GM06990 (cell line): Measurements from ENCODE around the gene ADCY9.

Experiments used
- DNase-seq: peaks from one replicate; pipeline ENCODE4 v3.0.0-alpha.2; 2011; ENCODE audit not compliant: insufficient read length; ENCODE audit errors: extremely low read depth
- H3K27me3 ChIP-seq: replicated peaks from 2 replicates; pipeline ENCODE4 v1.6.0; 2011; ENCODE audit warnings: low read length; ENCODE audit not compliant: control insufficient read depth, insufficient read depth
- H3K36me3 ChIP-seq: 2 replicates; pipeline ENCODE4 v1.5.1; 2011; ENCODE audit warnings: low read length; ENCODE audit not compliant: control insufficient read depth, insufficient read depth
- H3K4me3 ChIP-seq: replicated peaks from 2 replicates; pipeline ENCODE4 v1.5.1; 2011; ENCODE audit warnings: low read depth, mild to moderate bottlenecking, control low read depth, low read length
- CTCF ChIP-seq: IDR thresholded peaks from 2 replicates; pipeline ENCODE4 v1.5.1; 2011; ENCODE audit warnings: low read length, control low read depth, mild to moderate bottlenecking, inconsistent platforms; ENCODE audit not compliant: insufficient read depth, poor library complexity, severe bottlenecking

The ADCY9 gene

GRCh38 chr16:4062212-4062802, 53.9 kb downstream of the ADCY9 start:
- Histone ChIP-seq H3K27me3 (no peaks in the 10 kb centered on the region; the same call in 1 of the 2 replicates), H3K36me3 (no peaks in the 10 kb centered on the region), H3K4me3 (no peak overlapping the region)
- no peak for TF ChIP-seq CTCF
- no peak for DNase-seq

- H3K27me3 ChIP-seq: no peaks in the 10 kb centered on the region
- no peak for DNase-seq
- no peak overlapping the region for H3K4me3 ChIP-seq
- no peaks in the 10 kb centered on the region for H3K36me3 ChIP-seq
- TF ChIP-seq CTCF: no peak
Observed at GRCh38 chr16:4060823-4061222, 55.4 kb downstream of the ADCY9 start.

GRCh38 chr16:4060009-4060408, 56.2 kb downstream of the ADCY9 start:
- H3K4me3 ChIP-seq: no peak overlapping the region
- no peaks in the 10 kb centered on the region for H3K27me3 ChIP-seq
- no peaks in the 10 kb centered on the region for H3K36me3 ChIP-seq
- no peak for TF ChIP-seq CTCF
- no peak for DNase-seq

GRCh38 chr16:4058386-4058785, 57.9 kb downstream of the ADCY9 start:
- H3K36me3 ChIP-seq: no peaks in the 10 kb centered on the region
- H3K4me3 ChIP-seq: no peak overlapping the region
- no peak for DNase-seq
- no peak for TF ChIP-seq CTCF
- H3K27me3 ChIP-seq: no peaks in the 10 kb centered on the region

- Histone ChIP-seq H3K27me3 (no peaks in the 10 kb centered on the region), H3K4me3 (no peak overlapping the region), H3K36me3 (no peaks in the 10 kb centered on the region)
- no peak for DNase-seq
- no peak for TF ChIP-seq CTCF
Observed at GRCh38 chr16:4057439-4057877, 58.8 kb downstream of the ADCY9 start.
